NOMO-1 treated with DMSO at 0.1 percent for 48 hours (cell line): Measurements from ENCODE around the gene LZTR1.
A peak's percentile ranks its signal among the peaks of the same experiment; 100 is the strongest.
"Not testable (repeated sequence)": the region's sequence is repeated elsewhere in the genome, so short reads cannot be mapped to it uniquely, and the experiment has no call there.

Source experiments
- DNase-seq: peaks from one replicate; lab custom pipeline; 2025; ENCODE audit not compliant: unreplicated experiment; lab: John Stamatoyannopoulos, UW

LZTR1 gene

GRCh38 chr22:21032037-21032867, 50.2 kb downstream of the LZTR1 start, which contains the start of gene SLC7A4:
SLC7A4 (minus strand) TSS chr22:21032561; CDS start chr22:21031812, 749 bp downstream.
- DNase-seq: no peak

GRCh38 chr22:21032868-21033688, 51.0 kb downstream of the LZTR1 start:
- no peak for DNase-seq

GRCh38 chr22:21033895-21034294, 51.8 kb downstream of the LZTR1 start:
- no peak for DNase-seq

GRCh38 chr22:21034989-21035388, 52.9 kb downstream of the LZTR1 start:
- no peak for DNase-seq

- DNase-seq: no peak
These were observed 56.3 kb downstream of the LZTR1 start for GRCh38 chr22:21038405-21038804.

GRCh38 chr22:21039158-21039557, 57.1 kb downstream of the LZTR1 start:
- DNase-seq: not testable (repeated sequence)

- DNase-seq: no peak
These were observed 59.8 kb downstream of the LZTR1 start for GRCh38 chr22:21041937-21042336.

- DNase-seq: no peak
These were observed 61.1 kb downstream of the LZTR1 start for GRCh38 chr22:21042978-21043859.

- no peak for DNase-seq
These were observed 61.9 kb downstream of the LZTR1 start for GRCh38 chr22:21043860-21044535.

- no peak for DNase-seq
These were observed 63.0 kb downstream of the LZTR1 start for GRCh38 chr22:21044931-21045584.

- DNase-seq: peak; percentile 75
These were observed 63.6 kb downstream of the LZTR1 start, which contains the start of gene LRRC74B for GRCh38 chr22:21045585-21046294. LRRC74B (plus strand) TSS chr22:21045946; CDS start chr22:21045987, 41 bp downstream.

GRCh38 chr22:21047035-21047661, 65.1 kb downstream of the LZTR1 start:
- DNase-seq: no peak

- DNase-seq: no peak
These were observed 65.6 kb downstream of the LZTR1 start for GRCh38 chr22:21047730-21048129.

GRCh38 chr22:21048448-21048847, 66.4 kb downstream of the LZTR1 start:
- not testable (repeated sequence) for DNase-seq
